Suprapubic skin (tissue), 4 donors: Measurements from ENCODE around the gene PLXNA1. TPM values are rescaled to one million over a fixed set of nuclear protein-coding genes. Genes with fewer than 3 reads are reported as not detected.

Experiments used
- DNase-seq, 2 donors: peaks; one replicate each; pipeline ENCODE4 v3.0.0-alpha.2; 2019; ENCODE audit warnings: low spot score in 2 of 2
- H3K27ac ChIP-seq: fragments of 200-600 bp; sonication (generic); one replicate; pipeline ENCODE4 v1.5.1; 2019
- H3K27me3 ChIP-seq: fragments of 200-600 bp; sonication (generic); one replicate; pipeline ENCODE4 v1.5.1; 2019
- H3K36me3 ChIP-seq: fragments of 200-600 bp; sonication (generic); one replicate; pipeline ENCODE4 v1.5.1; 2019
- H3K4me1 ChIP-seq: fragments of 200-600 bp; sonication (generic); one replicate; pipeline ENCODE4 v1.5.1; 2019
- H3K4me3 ChIP-seq: fragments of 200-600 bp; sonication (generic); one replicate; pipeline ENCODE4 v1.5.1; 2019; ENCODE audit warnings: mild to moderate bottlenecking
- H3K9me3 ChIP-seq: fragments of 200-600 bp; sonication (generic); one replicate; pipeline ENCODE4 v1.5.1; 2019
- EP300 ChIP-seq: sonication (generic); formaldehyde crosslinking; IDR thresholded peaks from one replicate; pipeline ENCODE4 v1.6.1; 2017; ENCODE audit warnings: antibody characterized with exemption
- POLR2A ChIP-seq, 2 donors: fragments of 450-650 bp; IDR thresholded peaks; one replicate each; pipeline ENCODE4 v1.6.1; 2017; ENCODE audit warnings: antibody characterized with exemption in 2 of 2, mild to moderate bottlenecking in 2 of 2, moderate library complexity in 2 of 2
- POLR2AphosphoS5 ChIP-seq, 3 donors: sonication (generic); formaldehyde crosslinking; IDR thresholded peaks; one replicate each; pipeline ENCODE4 v1.6.1; 2017; ENCODE audit warnings: antibody characterized with exemption in 3 of 3
- WGBS: methylation state at CpG from one replicate; pipeline ENCODE4 v1.1.5; 2018; 5-methylcytosine and 5-hydroxymethylcytosine counted together
- total RNA-seq, 4 donors: library from RNA; depleted of rRNA; stranded (reverse); fragments of >200 nt; gene quantifications; one replicate each; pipeline ENCODE4 v1.1.0, GENCODE V29; 2016
- TF ChIP-seq, protein P1 (sequence below), 2 donors: fragments of 200-600 bp in 1 of 2; fragments of 450-650 bp in 1 of 2; sonication (generic) in 1 of 2; IDR thresholded peaks; one replicate each; pipeline ENCODE4 v1.5.1; 2016 to 2019; ENCODE audit warnings: antibody characterized with exemption in 2 of 2, mild to moderate bottlenecking in 1 of 2, moderate library complexity in 1 of 2

Gene PLXNA1
- total RNA-seq: 10 to 100 TPM; 48.4 to 77.9 (median 59.4) TPM

DNA sequence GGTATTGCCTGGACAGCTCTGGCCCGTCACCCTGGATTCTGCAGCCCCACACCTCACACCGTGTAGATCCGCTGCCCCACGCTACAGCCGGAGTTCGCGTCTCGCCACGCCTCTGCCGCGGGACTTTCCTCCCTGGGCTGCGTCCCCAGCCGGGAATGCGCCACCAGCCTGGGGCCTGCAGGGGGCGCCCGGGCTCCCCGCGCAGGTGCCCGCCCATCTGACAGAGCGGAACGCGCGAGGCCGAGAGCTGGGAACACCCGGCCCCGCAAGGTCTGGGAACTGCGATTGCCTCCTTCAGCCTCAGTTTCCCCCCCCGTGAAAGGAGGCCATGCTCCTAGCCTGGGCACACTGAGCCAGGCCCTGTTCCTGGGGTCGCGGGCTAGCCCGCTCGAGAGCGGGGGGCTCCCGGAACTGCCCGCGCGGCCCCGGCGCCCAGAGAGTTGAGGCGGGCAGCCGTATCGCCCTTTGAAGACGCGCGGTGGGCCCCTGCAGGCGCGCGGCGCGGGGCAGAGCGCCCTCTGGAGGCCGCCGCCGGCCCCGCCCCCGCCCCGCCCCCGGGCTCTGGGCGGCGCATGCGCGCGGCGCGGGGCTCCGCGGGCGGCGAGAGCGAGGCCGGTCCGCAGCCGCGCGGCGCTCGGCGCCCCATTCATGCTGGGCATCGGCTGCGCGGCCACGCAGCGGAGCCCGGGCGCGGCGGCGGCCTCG, at the start of gene PLXNA1:
TSS of gene PLXNA1 (plus strand) at position 645 of the 705 bp plus-strand sequence. CDS start 5,479 bp downstream, outside the sequence.
- H3K27me3 ChIP-seq: no peaks in the 10 kb centered on the region
- TF ChIP-seq POLR2A (IDR thresholded peaks at IDR 0.05): no peak
- TF ChIP-seq, protein P1, sequence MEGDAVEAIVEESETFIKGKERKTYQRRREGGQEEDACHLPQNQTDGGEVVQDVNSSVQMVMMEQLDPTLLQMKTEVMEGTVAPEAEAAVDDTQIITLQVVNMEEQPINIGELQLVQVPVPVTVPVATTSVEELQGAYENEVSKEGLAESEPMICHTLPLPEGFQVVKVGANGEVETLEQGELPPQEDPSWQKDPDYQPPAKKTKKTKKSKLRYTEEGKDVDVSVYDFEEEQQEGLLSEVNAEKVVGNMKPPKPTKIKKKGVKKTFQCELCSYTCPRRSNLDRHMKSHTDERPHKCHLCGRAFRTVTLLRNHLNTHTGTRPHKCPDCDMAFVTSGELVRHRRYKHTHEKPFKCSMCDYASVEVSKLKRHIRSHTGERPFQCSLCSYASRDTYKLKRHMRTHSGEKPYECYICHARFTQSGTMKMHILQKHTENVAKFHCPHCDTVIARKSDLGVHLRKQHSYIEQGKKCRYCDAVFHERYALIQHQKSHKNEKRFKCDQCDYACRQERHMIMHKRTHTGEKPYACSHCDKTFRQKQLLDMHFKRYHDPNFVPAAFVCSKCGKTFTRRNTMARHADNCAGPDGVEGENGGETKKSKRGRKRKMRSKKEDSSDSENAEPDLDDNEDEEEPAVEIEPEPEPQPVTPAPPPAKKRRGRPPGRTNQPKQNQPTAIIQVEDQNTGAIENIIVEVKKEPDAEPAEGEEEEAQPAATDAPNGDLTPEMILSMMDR (IDR thresholded peaks at IDR 0.05): peak; percentile 62 to 94
- no peak for TF ChIP-seq EP300
- peak in 1 of 3 donors; percentile 23 for TF ChIP-seq POLR2AphosphoS5 (IDR thresholded peaks at IDR 0.05)
- DNase-seq: peak in 1 of 2 donors; percentile 88
- peaks cover 48% of the 10 kb centered on the region for H3K4me1 ChIP-seq
- H3K36me3 ChIP-seq: no peaks in the 10 kb centered on the region
- H3K9me3 ChIP-seq: no peaks in the 10 kb centered on the region
- H3K4me3 ChIP-seq: peak within 1 kb of the TSS; percentile 76
- H3K27ac ChIP-seq: peak within 1 kb of the TSS; percentile 49
- WGBS: under 1% methylated on average over 16 of the region's 89 CpGs

DNA sequence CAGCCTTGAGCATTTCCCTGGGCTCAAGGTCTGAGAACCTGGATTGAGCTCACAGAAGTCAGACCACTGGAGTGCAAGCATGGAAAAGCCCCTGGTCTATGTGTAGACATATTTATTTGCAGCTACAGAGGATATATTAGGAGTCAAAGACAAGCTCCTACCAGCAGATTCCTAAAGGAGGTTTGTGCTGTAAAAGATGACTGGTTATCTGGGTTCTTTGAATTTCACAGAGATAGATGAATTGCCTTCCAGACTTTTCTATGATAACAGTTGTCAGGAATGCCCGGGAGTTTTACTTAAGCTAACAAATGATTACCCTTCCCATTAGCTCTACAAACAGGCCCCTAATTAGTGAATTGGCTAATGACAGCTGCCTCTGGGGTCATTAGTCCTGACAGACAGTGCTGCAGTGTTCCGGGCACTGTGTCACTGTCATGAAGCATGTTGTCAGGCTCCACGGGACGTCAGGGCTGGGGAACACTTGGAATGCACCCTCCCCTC, 48.8 kb upstream of the PLXNA1 start:
- no peak overlapping the region for H3K27ac ChIP-seq
- DNase-seq: no peak

DNA sequence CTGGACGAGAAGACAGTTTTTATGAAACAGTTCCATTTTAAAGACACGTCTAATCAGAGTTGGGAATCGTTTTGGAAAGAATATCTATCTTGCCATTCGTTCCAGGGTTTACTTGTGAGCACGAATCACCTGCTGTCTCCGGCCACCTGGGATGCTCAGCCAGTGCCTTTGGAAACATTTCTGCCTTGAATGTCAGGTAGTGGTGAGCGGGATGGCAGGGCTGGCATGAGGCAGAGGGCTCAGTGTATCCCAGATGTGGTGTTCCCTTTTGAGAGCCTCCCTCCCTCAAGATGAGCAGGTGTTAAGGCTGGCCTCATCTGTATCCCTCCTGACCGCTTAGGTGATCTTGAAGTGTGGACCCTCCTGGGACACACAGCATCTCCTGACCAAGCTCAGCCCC, 47.9 kb upstream of the PLXNA1 start:
- WGBS: 91% methylated on average over 8 of the region's 8 CpGs
- Histone ChIP-seq H3K36me3 (no peaks in the 10 kb centered on the region), H3K27ac (no peak overlapping the region), H3K27me3 (no peaks in the 10 kb centered on the region), H3K4me3 (no peak overlapping the region), H3K4me1 (peaks cover 34% of the 10 kb centered on the region), H3K9me3 (no peaks in the 10 kb centered on the region)
- DNase-seq: no peak
- TF ChIP-seq POLR2A (IDR thresholded peaks at IDR 0.05): no peak
- no peak for TF ChIP-seq POLR2AphosphoS5 (IDR thresholded peaks at IDR 0.05)
- TF ChIP-seq, protein P1 (IDR thresholded peaks at IDR 0.05): no peak
- TF ChIP-seq EP300: no peak

More for the DNA sequence above, 48.8 kb upstream of the PLXNA1 start:
- Histone ChIP-seq H3K4me3 (no peak overlapping the region), H3K4me1 (peaks cover 34% of the 10 kb centered on the region), H3K9me3 (no peaks in the 10 kb centered on the region), H3K36me3 (no peaks in the 10 kb centered on the region), H3K27me3 (no peaks in the 10 kb centered on the region)
- WGBS: 69% methylated on average over 4 of the region's 4 CpGs
- no peak for TF ChIP-seq POLR2A (IDR thresholded peaks at IDR 0.05)
- no peak for TF ChIP-seq EP300
- TF ChIP-seq POLR2AphosphoS5 (IDR thresholded peaks at IDR 0.05): no peak
- TF ChIP-seq, protein P1 (IDR thresholded peaks at IDR 0.05): no peak

DNA sequence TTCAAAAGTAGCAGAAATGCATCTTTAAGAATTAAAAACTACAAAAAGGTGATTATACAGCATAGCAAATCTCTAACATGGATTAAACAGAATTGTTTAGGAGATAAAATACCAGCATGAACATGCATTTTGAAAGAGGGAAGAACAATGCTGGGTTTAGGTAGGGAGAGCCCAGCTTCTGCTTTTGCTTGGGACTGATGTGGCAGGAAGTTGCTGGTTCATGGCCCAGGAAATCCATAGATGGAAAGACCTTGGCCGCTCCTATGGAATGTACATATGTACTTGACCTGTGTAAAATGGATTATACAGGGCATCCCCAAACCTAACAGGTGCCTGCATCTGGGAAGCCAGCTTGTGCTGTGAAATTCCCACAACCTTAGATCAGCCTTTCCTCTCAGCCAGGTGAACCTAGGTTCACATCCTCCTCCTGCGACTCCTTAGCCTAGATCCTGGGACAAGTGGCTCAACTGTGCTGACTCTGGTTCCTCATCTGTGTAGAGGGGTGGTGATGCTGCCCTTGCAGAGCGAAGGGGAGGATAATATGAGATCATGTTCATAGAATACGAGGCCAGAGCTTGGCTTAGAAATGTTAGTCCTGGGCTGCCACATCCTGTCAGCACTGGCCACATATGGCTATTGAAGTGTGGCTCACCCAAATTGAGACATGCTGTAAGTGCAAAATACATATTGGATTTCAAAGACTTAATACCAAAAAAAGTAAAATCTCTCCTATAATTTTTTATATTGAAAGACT, 47.0 kb upstream of the PLXNA1 start:
- H3K9me3 ChIP-seq: no peaks in the 10 kb centered on the region
- TF ChIP-seq, protein P1 (IDR thresholded peaks at IDR 0.05): no peak
- TF ChIP-seq POLR2AphosphoS5 (IDR thresholded peaks at IDR 0.05): no peak
- no peak for TF ChIP-seq POLR2A (IDR thresholded peaks at IDR 0.05)
- no peak for TF ChIP-seq EP300
- WGBS: 88% methylated on average over 4 of the region's 4 CpGs
- H3K27ac ChIP-seq: no peak overlapping the region
- no peak overlapping the region for H3K4me3 ChIP-seq
- peaks cover 34% of the 10 kb centered on the region for H3K4me1 ChIP-seq
- DNase-seq: no peak
- H3K27me3 ChIP-seq: no peaks in the 10 kb centered on the region
- H3K36me3 ChIP-seq: no peaks in the 10 kb centered on the region
